HepG2 (cell line): ENCODE results near the gene ZNF503. TPM values are rescaled to one million over a fixed set of nuclear protein-coding genes. Genes with fewer than 3 reads are reported as not detected.

ENCODE experiments used
- AHR ChIP-seq: IDR thresholded peaks from 2 replicates; pipeline ENCODE4 v1.6.1; 2018; ENCODE audit warnings: missing genetic modification reagents, missing compliant biosample characterization
- FLYWCH1 ChIP-seq: sonication (generic); formaldehyde crosslinking; IDR thresholded peaks from 2 replicates; pipeline ENCODE4 v1.8.1; 2023; ENCODE audit warnings: mild to moderate bottlenecking, missing genetic modification reagents
- GATAD2A ChIP-seq: IDR thresholded peaks from 2 replicates; pipeline ENCODE4 v1.6.1; 2016
- KAT7 ChIP-seq: IDR thresholded peaks from 2 replicates; pipeline ENCODE4 v1.6.1; 2018; ENCODE audit warnings: borderline replicate concordance, missing compliant biosample characterization
- NFIB ChIP-seq: sonication (generic); formaldehyde crosslinking; IDR thresholded peaks from 2 replicates; pipeline ENCODE4 v1.9.0; 2021; ENCODE audit warnings: missing genetic modification reagents, mild to moderate bottlenecking, borderline replicate concordance
- SSRP1 ChIP-seq: IDR thresholded peaks from 2 replicates; pipeline ENCODE4 v1.6.1; 2016; ENCODE audit warnings: control low read depth
- XBP1 ChIP-seq: sonication (generic); formaldehyde crosslinking; IDR thresholded peaks from 2 replicates; pipeline ENCODE4 v1.5.0; 2020; ENCODE audit warnings: missing genetic modification reagents
- ZNF460 ChIP-seq: sonication (generic); formaldehyde crosslinking; IDR thresholded peaks from 2 replicates; pipeline ENCODE4 v1.5.1; 2020; ENCODE audit warnings: missing genetic modification reagents, mild to moderate bottlenecking, borderline replicate concordance
- ZNF501 ChIP-seq: sonication (generic); formaldehyde crosslinking; IDR thresholded peaks from 2 replicates; pipeline ENCODE4 v1.5.1; 2020; ENCODE audit warnings: mild to moderate bottlenecking, moderate library complexity, missing genetic modification reagents
- ZNF510 ChIP-seq: sonication (generic); formaldehyde crosslinking; IDR thresholded peaks from 2 replicates; pipeline ENCODE4 v1.4.0; 2020; ENCODE audit warnings: low read depth, mild to moderate bottlenecking, missing genetic modification reagents
- ZNF678 ChIP-seq: sonication (generic); formaldehyde crosslinking; IDR thresholded peaks from 2 replicates; pipeline ENCODE4 v1.4.0; 2020; ENCODE audit warnings: mild to moderate bottlenecking, missing genetic modification reagents
- ZNF781 ChIP-seq: sonication (generic); formaldehyde crosslinking; IDR thresholded peaks from 2 replicates; pipeline ENCODE4 v1.5.1; 2020; ENCODE audit warnings: borderline replicate concordance, mild to moderate bottlenecking, missing genetic modification reagents; ENCODE audit errors: not compliant biosample characterization
- polyA plus RNA-seq, 8 experiments: library from polyadenylated mRNA; depleted of rRNA in 3 of 8; stranded (reverse) in 7 of 8; unstranded in 1 of 8; fragments of >200 nt; fragmentation: Illumina TruSeq in 4 of 8; extraction: Trizol in 4 of 8; gene quantifications; 2 replicates each; pipeline versions ENCODE4 v1.2.1 to v1.2.3, GENCODE V29; 2011 to 2016; ENCODE audit warnings: low read depth in 4 of 8, missing spikeins in 1 of 8, mixed read lengths in 1 of 8; ENCODE audit not compliant: insufficient read depth in 1 of 8
- total RNA-seq, 5 experiments: library from RNA; depleted of rRNA; stranded (reverse); fragments of >200 nt; fragmentation: Illumina TruSeq; extraction: Trizol; gene quantifications; 2 replicates each; pipeline ENCODE4 v1.2.3, GENCODE V29; 2016; ENCODE audit warnings: low read depth in 1 of 5
- TF ChIP-seq, protein P1 (sequence below), 2 experiments: sonication (generic) in 1 of 2; formaldehyde crosslinking in 1 of 2; IDR thresholded peaks; 2 replicates each; pipeline versions ENCODE4 v1.4.0 to v1.6.1; 2018 to 2020; ENCODE audit warnings: missing genetic modification reagents in 2 of 2, borderline replicate concordance in 1 of 2, low read depth in 1 of 2, mild to moderate bottlenecking in 1 of 2, missing biosample characterization in 1 of 2
- TF ChIP-seq, protein P2 (sequence below): fragments of 450-650 bp; IDR thresholded peaks from 2 replicates; pipeline ENCODE4 v1.6.1; 2017; ENCODE audit warnings: mild to moderate bottlenecking
- TF ChIP-seq, protein P3 (sequence below): sonication (generic); formaldehyde crosslinking; IDR thresholded peaks from 2 replicates; pipeline ENCODE4 v1.8.0; 2022; ENCODE audit warnings: mild to moderate bottlenecking, missing genetic modification reagents, moderate library complexity
- TF ChIP-seq, protein P4 (sequence below): sonication (generic); formaldehyde crosslinking; IDR thresholded peaks from 2 replicates; pipeline ENCODE4 v1.8.1; 2023; ENCODE audit warnings: mild to moderate bottlenecking, moderate library complexity, missing genetic modification reagents
- TF ChIP-seq, protein P5 (sequence below): sonication (generic); formaldehyde crosslinking; IDR thresholded peaks from 2 replicates; pipeline ENCODE4 v1.8.0; 2022; ENCODE audit warnings: low read depth, missing genetic modification reagents
- TF ChIP-seq, protein P6 (sequence below): sonication (generic); formaldehyde crosslinking; conservative IDR thresholded peaks from 2 replicates; pipeline ENCODE4 v1.8.0; 2022; ENCODE audit warnings: low read depth, missing genetic modification reagents

The ZNF503 gene
- total and polyA plus RNA-seq, 2 of the 13 experiments (the other 11 are each of a cell fraction or from before 2014, with no cell fraction given), result 2.7 to 8.3 TPM

DNA sequence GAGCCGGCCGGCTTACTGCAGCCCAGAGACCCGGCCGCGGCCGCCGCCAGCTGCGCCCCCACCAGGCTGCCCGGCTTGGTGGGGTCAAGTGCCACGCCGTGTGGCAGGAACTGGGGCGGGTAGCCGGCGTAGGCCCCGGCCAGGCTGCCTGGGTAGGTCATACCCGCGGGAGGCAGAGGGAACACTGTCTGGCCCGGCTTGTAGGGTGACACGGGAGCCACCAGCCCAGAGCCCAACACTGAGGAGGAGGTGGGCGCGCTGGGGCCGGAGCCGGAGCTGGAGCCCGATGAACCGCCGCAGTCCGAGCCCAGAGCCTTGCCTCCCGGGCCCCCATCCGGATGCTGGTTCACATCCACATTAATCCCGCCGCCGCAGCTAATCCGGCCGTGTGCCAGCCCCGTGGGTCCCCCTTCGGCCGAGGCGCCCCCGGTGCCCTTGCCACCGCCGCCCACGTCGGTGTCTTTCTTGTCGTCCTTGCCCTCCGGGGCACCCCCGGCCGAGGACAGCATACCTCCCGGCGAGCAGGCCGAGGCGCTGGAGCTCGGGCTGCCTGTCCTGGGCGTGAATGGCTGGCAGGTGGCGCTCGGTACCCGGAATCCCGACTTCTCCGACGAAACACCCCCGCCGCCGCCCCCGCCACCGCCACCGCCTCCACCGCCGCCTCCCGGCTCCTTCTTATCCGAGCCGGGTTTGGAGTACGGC lies 2.0 kb downstream of the ZNF503 start (continued):
- TF ChIP-seq, protein P1, sequence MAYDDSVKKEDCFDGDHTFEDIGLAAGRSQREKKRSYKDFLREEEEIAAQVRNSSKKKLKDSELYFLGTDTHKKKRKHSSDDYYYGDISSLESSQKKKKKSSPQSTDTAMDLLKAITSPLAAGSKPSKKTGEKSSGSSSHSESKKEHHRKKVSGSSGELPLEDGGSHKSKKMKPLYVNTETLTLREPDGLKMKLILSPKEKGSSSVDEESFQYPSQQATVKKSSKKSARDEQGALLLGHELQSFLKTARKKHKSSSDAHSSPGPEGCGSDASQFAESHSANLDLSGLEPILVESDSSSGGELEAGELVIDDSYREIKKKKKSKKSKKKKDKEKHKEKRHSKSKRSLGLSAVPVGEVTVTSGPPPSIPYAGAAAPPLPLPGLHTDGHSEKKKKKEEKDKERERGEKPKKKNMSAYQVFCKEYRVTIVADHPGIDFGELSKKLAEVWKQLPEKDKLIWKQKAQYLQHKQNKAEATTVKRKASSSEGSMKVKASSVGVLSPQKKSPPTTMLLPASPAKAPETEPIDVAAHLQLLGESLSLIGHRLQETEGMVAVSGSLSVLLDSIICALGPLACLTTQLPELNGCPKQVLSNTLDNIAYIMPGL (CRISPR knock-in tag; IDR thresholded peaks at IDR 0.05; ENCODE audit: borderline replicate concordance in 1 of 2, low read depth in 1 of 2), result peak in 1 of 2 experiments; percentile 42; a peak in 1 of 4 replicates
- TF ChIP-seq, protein P2, sequence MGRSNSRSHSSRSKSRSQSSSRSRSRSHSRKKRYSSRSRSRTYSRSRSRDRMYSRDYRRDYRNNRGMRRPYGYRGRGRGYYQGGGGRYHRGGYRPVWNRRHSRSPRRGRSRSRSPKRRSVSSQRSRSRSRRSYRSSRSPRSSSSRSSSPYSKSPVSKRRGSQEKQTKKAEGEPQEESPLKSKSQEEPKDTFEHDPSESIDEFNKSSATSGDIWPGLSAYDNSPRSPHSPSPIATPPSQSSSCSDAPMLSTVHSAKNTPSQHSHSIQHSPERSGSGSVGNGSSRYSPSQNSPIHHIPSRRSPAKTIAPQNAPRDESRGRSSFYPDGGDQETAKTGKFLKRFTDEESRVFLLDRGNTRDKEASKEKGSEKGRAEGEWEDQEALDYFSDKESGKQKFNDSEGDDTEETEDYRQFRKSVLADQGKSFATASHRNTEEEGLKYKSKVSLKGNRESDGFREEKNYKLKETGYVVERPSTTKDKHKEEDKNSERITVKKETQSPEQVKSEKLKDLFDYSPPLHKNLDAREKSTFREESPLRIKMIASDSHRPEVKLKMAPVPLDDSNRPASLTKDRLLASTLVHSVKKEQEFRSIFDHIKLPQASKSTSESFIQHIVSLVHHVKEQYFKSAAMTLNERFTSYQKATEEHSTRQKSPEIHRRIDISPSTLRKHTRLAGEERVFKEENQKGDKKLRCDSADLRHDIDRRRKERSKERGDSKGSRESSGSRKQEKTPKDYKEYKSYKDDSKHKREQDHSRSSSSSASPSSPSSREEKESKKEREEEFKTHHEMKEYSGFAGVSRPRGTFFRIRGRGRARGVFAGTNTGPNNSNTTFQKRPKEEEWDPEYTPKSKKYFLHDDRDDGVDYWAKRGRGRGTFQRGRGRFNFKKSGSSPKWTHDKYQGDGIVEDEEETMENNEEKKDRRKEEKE, result no peak
- TF ChIP-seq AHR (CRISPR knock-in tag) (no peak), FLYWCH1 (no peak), XBP1 (CRISPR knock-in tag) (no peak), NFIB (CRISPR knock-in tag) (no peak), ZNF510 (CRISPR knock-in tag) (no peak), ZNF678 (CRISPR knock-in tag) (no peak), GATAD2A (CRISPR knock-in tag) (no peak), ZNF460 (CRISPR knock-in tag) (no peak), SSRP1 (CRISPR knock-in tag) (no peak), KAT7 (CRISPR knock-in tag) (peak; percentile 46; the same call in 1 of the 2 replicates), ZNF501 (no peak), ZNF781 (CRISPR knock-in tag) (no peak)
- TF ChIP-seq, protein P3, sequence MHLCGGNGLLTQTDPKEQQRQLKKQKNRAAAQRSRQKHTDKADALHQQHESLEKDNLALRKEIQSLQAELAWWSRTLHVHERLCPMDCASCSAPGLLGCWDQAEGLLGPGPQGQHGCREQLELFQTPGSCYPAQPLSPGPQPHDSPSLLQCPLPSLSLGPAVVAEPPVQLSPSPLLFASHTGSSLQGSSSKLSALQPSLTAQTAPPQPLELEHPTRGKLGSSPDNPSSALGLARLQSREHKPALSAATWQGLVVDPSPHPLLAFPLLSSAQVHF (CRISPR knock-in tag), result peak; percentile 46; the same call in 1 of the 2 replicates
- TF ChIP-seq, protein P4, sequence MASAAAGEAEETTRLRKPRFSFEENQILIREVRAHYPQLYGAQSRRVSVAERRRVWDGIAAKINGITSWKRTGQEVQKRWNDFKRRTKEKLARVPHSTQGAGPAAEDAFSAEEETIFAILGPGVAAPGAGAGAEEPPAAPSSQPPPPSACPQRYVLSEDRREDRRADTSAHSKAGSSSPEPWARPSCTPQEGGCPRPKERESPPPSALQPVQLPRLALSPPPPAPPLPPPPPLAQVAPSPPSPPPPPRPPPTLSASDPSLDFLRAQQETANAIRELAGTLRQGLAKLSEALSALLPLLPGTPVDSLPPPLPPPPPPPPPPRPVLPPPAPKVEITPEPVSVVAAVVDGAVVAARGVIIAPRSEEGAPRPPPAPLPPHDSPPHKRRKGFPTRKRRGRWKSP, result peak; percentile 73; the same call in 1 of the 2 replicates
- TF ChIP-seq, protein P5, sequence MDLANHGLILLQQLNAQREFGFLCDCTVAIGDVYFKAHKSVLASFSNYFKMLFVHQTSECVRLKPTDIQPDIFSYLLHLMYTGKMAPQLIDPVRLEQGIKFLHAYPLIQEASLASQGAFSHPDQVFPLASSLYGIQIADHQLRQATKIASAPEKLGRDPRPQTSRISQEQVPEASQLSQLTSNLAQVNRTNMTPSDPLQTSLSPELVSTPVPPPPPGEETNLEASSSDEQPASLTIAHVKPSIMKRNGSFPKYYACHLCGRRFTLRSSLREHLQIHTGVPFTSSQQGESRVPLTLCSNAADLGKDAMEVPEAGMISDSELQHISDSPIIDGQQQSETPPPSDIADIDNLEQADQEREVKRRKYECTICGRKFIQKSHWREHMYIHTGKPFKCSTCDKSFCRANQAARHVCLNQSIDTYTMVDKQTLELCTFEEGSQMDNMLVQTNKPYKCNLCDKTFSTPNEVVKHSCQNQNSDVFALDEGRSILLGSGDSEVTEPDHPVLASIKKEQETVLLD (CRISPR knock-in tag), result no peak
- TF ChIP-seq, protein P6, sequence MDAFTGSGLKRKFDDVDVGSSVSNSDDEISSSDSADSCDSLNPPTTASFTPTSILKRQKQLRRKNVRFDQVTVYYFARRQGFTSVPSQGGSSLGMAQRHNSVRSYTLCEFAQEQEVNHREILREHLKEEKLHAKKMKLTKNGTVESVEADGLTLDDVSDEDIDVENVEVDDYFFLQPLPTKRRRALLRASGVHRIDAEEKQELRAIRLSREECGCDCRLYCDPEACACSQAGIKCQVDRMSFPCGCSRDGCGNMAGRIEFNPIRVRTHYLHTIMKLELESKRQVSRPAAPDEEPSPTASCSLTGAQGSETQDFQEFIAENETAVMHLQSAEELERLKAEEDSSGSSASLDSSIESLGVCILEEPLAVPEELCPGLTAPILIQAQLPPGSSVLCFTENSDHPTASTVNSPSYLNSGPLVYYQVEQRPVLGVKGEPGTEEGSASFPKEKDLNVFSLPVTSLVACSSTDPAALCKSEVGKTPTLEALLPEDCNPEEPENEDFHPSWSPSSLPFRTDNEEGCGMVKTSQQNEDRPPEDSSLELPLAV (CRISPR knock-in tag), result 0 out of 2 replicates have a peak, but pooled peaks have one; percentile 37
